GM06990 (cell line): Measurements from ENCODE around the gene SLC6A3.

ENCODE experiments used
- DNase-seq: peaks from one replicate; pipeline ENCODE4 v3.0.0-alpha.2; 2011; ENCODE audit not compliant: insufficient read length; ENCODE audit errors: extremely low read depth
- H3K27me3 ChIP-seq: replicated peaks from 2 replicates; pipeline ENCODE4 v1.6.0; 2011; ENCODE audit warnings: low read length; ENCODE audit not compliant: control insufficient read depth, insufficient read depth
- H3K36me3 ChIP-seq: 2 replicates; pipeline ENCODE4 v1.5.1; 2011; ENCODE audit warnings: low read length; ENCODE audit not compliant: control insufficient read depth, insufficient read depth
- H3K4me3 ChIP-seq: replicated peaks from 2 replicates; pipeline ENCODE4 v1.5.1; 2011; ENCODE audit warnings: low read depth, mild to moderate bottlenecking, control low read depth, low read length
- CTCF ChIP-seq: IDR thresholded peaks from 2 replicates; pipeline ENCODE4 v1.5.1; 2011; ENCODE audit warnings: low read length, control low read depth, mild to moderate bottlenecking, inconsistent platforms; ENCODE audit not compliant: insufficient read depth, poor library complexity, severe bottlenecking

The SLC6A3 gene

DNA sequence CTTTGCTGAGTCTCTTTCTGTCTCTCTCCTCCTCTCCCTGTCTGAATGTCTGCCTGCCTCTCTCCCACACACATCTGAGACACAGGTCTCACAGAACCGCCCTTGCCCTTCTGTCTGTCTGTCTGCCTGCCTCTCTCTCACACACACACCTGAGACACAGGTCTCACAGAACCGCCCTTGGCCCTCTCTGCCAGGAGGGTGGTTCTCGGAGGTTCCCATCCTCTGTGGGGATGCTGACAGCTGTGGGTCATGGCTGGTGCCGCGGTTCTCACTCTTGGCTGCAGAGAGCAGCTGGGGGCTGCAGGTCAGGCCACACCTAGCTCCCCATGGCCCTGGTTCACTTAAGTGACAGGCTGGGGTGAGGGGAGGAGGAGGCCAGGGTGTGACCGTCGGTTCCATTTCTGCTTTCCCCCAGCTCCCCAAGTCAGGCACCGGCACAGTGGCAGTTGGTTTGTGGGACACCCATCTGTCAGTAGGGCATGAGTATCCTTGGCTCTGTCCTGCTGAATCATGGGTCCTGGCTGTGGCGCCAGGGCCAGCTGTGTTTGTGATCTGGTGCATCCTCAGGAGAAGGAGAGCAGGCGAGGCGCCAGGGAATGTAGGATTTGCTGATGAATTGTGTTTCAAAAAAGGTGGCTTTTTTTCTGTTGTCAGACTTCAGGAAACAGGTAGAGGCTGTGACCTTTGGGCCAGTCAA, 58.0 kb downstream of the SLC6A3 start:
- H3K27me3 ChIP-seq, result peaks cover 4% of the 10 kb centered on the region
- no peaks in the 10 kb centered on the region for H3K36me3 ChIP-seq
- H3K4me3 ChIP-seq, result no peak overlapping the region
- DNase-seq, result no peak
- TF ChIP-seq CTCF, result no peak

DNA sequence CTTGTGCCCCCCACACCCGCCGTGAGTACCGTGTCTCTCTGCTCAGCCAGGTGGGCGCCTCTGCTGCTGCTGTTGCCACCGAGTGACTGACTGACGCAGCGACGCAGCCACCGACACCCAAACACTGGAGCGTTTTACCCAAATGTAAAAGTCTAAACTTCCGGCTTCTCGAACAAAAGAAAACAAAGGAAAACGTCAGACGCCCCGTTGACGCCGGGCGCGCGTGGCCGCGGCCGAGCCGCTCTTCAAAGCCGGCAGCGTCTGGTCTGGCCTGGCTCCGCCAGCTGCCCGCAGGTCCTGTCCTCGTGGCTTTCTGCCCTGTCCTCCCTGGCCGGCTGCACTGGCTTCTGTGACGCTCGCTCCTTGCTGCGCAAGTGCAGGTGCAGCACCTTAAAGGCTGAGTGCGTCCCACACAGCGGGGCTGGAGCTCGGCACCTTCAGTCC, 58.9 kb downstream of the SLC6A3 start:
- peak overlapping the region; percentile 68 for H3K4me3 ChIP-seq
- peaks cover 4% of the 10 kb centered on the region for H3K27me3 ChIP-seq
- TF ChIP-seq CTCF, result no peak
- DNase-seq, result peak; percentile 74
- H3K36me3 ChIP-seq, result no peaks in the 10 kb centered on the region

- H3K4me3 ChIP-seq, result peak overlapping the region; percentile 68
- peak; percentile 73 for DNase-seq
- H3K27me3 ChIP-seq, result peaks cover 3% of the 10 kb centered on the region
- H3K36me3 ChIP-seq, result no peaks in the 10 kb centered on the region
- TF ChIP-seq CTCF, result no peak
Observed at GRCh38 chr5:1385395-1386273, 59.6 kb downstream of the SLC6A3 start.

GRCh38 chr5:1384521-1384920, 60.7 kb downstream of the SLC6A3 start:
- H3K4me3 ChIP-seq, result no peak overlapping the region
- no peaks in the 10 kb centered on the region for H3K36me3 ChIP-seq
- H3K27me3 ChIP-seq, result peaks cover 2% of the 10 kb centered on the region
- DNase-seq, result no peak
- TF ChIP-seq CTCF, result no peak

DNA sequence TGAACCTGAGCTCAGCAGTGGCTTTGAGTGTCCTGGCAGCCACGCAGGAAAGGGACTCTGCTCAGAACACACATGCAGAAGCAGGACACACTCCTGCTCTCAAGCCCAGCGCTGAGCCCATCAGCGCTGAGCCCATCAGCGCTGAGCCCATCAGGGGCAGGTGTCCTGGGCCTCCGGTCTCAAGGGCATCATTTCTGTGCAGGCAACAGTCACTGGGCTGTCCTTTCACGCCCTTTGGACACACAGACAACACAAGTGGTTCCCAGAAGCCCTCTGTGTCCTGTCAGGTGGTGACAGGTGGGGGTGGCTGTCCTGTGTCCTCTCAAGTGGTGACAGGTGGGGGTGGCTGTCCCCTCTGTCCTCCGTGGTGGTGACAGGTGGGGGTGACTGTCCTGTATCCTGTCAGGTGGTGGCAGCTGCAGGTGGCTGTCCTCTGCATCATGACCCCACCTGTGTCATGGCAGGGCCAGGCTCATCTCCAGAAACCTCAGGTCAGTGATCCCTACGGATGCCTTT, 61.3 kb downstream of the SLC6A3 start:
- no peak for DNase-seq
- peaks cover 2% of the 10 kb centered on the region for H3K27me3 ChIP-seq
- TF ChIP-seq CTCF, result no peak
- no peak overlapping the region for H3K4me3 ChIP-seq
- H3K36me3 ChIP-seq, result no peaks in the 10 kb centered on the region
